ENCODE results near the gene SASH1.

GRCh38 chr6:148487461-148487860 is 144.8 kb downstream of the SASH1 start:
- TF ChIP-seq CTCF (IDR thresholded peaks at IDR 0.05; ENCODE audit: low read length) (no peak), EZH2 (IDR thresholded peaks at IDR 0.05; ENCODE audit: borderline replicate concordance, low read length) (no peak)
